ENCODE results near the gene CYP4F12.

DNA sequence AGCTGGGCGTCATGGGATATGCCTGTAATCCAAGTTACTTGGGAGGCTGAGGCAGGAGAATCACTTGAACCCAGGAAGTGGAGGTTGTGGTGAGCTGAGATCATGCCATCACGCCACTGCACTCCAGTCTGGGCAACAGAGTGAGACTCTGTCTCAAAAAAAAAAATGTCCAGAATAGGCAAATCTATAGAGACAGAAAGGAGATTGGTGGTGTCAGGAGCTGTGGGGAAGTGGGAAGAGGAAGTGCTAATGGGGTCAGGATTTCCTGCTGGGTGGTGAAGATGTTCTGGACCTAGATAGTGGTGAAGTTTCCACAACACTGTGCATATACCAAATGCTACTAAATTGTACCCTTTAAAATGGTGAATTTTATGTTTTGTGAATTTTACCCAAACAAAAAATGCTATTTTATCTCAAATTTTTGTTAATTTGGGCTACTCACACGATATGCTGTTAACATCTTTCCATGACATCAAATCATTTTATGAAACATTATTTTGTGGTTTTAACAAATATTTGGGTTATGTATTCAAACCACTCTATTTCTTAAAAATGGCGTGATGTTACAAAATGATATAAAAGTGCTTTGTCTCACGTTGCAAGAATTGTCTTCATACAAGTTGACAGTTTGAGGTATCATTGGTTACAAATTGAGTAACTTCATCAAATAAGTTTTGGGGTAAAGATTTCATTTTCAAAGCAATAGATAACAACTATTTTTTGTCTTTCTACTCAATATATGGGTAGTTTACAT is 39.6 kb upstream of the CYP4F12 start:
- TF ChIP-seq, protein P1, sequence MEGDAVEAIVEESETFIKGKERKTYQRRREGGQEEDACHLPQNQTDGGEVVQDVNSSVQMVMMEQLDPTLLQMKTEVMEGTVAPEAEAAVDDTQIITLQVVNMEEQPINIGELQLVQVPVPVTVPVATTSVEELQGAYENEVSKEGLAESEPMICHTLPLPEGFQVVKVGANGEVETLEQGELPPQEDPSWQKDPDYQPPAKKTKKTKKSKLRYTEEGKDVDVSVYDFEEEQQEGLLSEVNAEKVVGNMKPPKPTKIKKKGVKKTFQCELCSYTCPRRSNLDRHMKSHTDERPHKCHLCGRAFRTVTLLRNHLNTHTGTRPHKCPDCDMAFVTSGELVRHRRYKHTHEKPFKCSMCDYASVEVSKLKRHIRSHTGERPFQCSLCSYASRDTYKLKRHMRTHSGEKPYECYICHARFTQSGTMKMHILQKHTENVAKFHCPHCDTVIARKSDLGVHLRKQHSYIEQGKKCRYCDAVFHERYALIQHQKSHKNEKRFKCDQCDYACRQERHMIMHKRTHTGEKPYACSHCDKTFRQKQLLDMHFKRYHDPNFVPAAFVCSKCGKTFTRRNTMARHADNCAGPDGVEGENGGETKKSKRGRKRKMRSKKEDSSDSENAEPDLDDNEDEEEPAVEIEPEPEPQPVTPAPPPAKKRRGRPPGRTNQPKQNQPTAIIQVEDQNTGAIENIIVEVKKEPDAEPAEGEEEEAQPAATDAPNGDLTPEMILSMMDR (conservative IDR thresholded peaks at IDR 0.05) = no peak
- TF ChIP-seq EZH2 (IDR thresholded peaks at IDR 0.05; ENCODE audit: low read depth) = no peak

Data from PC-9 (cell line).